ENCODE results near the gene TRIP6. TPM values are rescaled to one million over a fixed set of nuclear protein-coding genes. Genes with fewer than 3 reads are reported as not detected.

Gene TRIP6
- total RNA-seq, 1 experiment from 2014 or later = 3.2 TPM

DNA sequence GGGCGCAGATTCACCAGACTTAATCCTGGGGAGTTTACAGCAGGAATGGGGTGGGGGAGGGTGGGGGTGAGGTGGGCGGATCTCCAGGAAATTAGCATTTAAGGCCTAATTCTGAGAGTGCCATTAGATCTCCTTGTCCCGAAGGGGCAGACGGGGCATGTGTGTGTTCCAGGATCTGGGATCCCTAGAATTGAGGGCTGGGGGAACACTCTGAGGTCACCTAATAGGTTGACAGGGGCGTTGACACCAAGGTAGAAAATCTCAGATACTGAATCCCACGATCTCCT is 30.4 kb upstream of the TRIP6 start:
- ATAC-seq (no peak), DNase-seq (ENCODE audit: low read depth, low spot score) (no peak)
- intact Hi-C loops (cut with micrococcal nuclease; ENCODE audit: unreplicated experiment) = no loop called here
- no peaks in the 10 kb centered on the region for H3K27me3 ChIP-seq (ENCODE audit: control insufficient read depth, insufficient read depth, low read length)
- ChIA-PET CTCF (no interaction called here), POLR2A (no interaction called here)
- H3K9me3 ChIP-seq (ENCODE audit: control insufficient read depth, insufficient read depth, low read depth, low read length) = no peaks in the 10 kb centered on the region
- H3K4me1 ChIP-seq (ENCODE audit: control insufficient read depth, insufficient read depth, low read length) = peaks cover 10% of the 10 kb centered on the region
- in situ Hi-C loops (cut with HindIII; ENCODE audit: low pct_unique_long_range_greater_than_20kb, low sequenced_read_pairs) = loop anchor here (25.0 kb wide), 1 partner anchor 124 kb away; the partner anchor contains the start of genes EPO and POP7
- H3K27ac ChIP-seq (ENCODE audit: low read length) = no peak overlapping the region
- no peak for TF ChIP-seq SIN3A (IDR thresholded peaks at IDR 0.05; ENCODE audit: borderline replicate concordance, insufficient read depth, low read depth, low read length)
- TF ChIP-seq, protein P1, sequence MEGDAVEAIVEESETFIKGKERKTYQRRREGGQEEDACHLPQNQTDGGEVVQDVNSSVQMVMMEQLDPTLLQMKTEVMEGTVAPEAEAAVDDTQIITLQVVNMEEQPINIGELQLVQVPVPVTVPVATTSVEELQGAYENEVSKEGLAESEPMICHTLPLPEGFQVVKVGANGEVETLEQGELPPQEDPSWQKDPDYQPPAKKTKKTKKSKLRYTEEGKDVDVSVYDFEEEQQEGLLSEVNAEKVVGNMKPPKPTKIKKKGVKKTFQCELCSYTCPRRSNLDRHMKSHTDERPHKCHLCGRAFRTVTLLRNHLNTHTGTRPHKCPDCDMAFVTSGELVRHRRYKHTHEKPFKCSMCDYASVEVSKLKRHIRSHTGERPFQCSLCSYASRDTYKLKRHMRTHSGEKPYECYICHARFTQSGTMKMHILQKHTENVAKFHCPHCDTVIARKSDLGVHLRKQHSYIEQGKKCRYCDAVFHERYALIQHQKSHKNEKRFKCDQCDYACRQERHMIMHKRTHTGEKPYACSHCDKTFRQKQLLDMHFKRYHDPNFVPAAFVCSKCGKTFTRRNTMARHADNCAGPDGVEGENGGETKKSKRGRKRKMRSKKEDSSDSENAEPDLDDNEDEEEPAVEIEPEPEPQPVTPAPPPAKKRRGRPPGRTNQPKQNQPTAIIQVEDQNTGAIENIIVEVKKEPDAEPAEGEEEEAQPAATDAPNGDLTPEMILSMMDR (IDR thresholded peaks at IDR 0.05) = no peak
- TF ChIP-seq TCF7L2 (IDR thresholded peaks at IDR 0.05; ENCODE audit: low read depth, low read length) = no peak
- TF ChIP-seq, protein P2, sequence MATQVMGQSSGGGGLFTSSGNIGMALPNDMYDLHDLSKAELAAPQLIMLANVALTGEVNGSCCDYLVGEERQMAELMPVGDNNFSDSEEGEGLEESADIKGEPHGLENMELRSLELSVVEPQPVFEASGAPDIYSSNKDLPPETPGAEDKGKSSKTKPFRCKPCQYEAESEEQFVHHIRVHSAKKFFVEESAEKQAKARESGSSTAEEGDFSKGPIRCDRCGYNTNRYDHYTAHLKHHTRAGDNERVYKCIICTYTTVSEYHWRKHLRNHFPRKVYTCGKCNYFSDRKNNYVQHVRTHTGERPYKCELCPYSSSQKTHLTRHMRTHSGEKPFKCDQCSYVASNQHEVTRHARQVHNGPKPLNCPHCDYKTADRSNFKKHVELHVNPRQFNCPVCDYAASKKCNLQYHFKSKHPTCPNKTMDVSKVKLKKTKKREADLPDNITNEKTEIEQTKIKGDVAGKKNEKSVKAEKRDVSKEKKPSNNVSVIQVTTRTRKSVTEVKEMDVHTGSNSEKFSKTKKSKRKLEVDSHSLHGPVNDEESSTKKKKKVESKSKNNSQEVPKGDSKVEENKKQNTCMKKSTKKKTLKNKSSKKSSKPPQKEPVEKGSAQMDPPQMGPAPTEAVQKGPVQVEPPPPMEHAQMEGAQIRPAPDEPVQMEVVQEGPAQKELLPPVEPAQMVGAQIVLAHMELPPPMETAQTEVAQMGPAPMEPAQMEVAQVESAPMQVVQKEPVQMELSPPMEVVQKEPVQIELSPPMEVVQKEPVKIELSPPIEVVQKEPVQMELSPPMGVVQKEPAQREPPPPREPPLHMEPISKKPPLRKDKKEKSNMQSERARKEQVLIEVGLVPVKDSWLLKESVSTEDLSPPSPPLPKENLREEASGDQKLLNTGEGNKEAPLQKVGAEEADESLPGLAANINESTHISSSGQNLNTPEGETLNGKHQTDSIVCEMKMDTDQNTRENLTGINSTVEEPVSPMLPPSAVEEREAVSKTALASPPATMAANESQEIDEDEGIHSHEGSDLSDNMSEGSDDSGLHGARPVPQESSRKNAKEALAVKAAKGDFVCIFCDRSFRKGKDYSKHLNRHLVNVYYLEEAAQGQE (IDR thresholded peaks at IDR 0.05; ENCODE audit: insufficient read depth in 1 of 2, low read depth in 2 of 2, low read length in 1 of 2) = no peak
- TF ChIP-seq POLR2AphosphoS5 (IDR thresholded peaks at IDR 0.05; ENCODE audit: low read depth, low read length) = no peak
- no peak overlapping the region for H3K4me3 ChIP-seq (ENCODE audit: low read depth in 2 of 2, low read length in 2 of 2)
- BruUV-seq (replicated peaks) = no TSS peak
- H3K36me3 ChIP-seq (ENCODE audit: control insufficient read depth, insufficient read depth, low read length) = no peaks in the 10 kb centered on the region

DNA sequence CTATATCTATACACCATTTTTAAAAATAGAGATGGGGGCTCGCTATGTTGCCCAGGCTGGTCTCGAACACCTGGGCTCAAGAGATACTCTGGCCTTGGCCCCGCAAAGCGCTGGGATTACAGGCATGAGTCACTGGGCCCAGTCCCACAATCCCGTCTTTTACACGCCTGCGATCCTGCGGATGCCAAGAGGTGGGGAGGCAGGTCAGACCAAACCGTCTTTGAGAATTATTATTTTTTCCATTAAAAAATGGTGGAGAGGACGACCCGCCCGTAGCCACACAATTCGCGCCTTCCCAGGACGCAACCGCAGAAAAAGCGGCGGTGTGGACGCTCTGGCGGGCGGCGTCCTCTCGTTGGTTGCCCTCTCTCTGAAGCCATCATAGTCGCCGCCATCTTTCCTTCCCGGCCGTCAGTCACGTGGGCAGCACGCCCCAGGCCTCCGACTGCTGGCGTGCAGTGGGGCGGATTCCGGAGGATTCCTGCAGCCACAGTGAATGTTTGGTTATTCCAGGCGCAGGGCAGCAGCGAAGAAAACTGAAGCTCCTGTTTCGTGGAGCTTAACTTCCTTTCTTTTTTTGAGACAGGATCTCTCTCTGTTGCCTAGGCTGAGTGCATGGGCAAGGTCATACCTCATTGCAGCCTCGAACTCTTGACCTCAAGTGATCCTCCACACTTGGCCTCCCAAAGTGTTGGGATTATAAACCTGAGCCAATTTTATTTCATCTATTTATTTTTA is 29.9 kb upstream of the TRIP6 start:
- no peak overlapping the region for H3K4me3 ChIP-seq (ENCODE audit: low read depth in 2 of 2, low read length in 2 of 2)
- no TSS peak for BruUV-seq (replicated peaks)
- H3K27ac ChIP-seq (ENCODE audit: low read length) = no peak overlapping the region
- no peak for DNase-seq (ENCODE audit: low read depth, low spot score)
- in situ Hi-C loops (cut with HindIII; ENCODE audit: low pct_unique_long_range_greater_than_20kb, low sequenced_read_pairs) (loop anchor here (25.0 kb wide), 1 partner anchor 125 kb away; the partner anchor contains the start of genes EPO and POP7), intact Hi-C loops (cut with micrococcal nuclease; ENCODE audit: unreplicated experiment) (no loop called here)
- ChIA-PET POLR2A (interaction anchor here (0.7 kb wide), 1 partner anchor 29 kb away, joined by 12 read pairs; no protein-coding TSS in a partner anchor), CTCF (no interaction called here)
- no peaks in the 10 kb centered on the region for H3K36me3 ChIP-seq (ENCODE audit: control insufficient read depth, insufficient read depth, low read length)
- ATAC-seq = no peak
- H3K9me3 ChIP-seq (ENCODE audit: control insufficient read depth, insufficient read depth, low read depth, low read length) = no peaks in the 10 kb centered on the region
- no peaks in the 10 kb centered on the region for H3K27me3 ChIP-seq (ENCODE audit: control insufficient read depth, insufficient read depth, low read length)
- TF ChIP-seq TCF7L2 (IDR thresholded peaks at IDR 0.05; ENCODE audit: low read depth, low read length) (no peak), SIN3A (IDR thresholded peaks at IDR 0.05; ENCODE audit: borderline replicate concordance, insufficient read depth, low read depth, low read length) (no peak), POLR2AphosphoS5 (IDR thresholded peaks at IDR 0.05; ENCODE audit: low read depth, low read length) (no peak)
- TF ChIP-seq, protein P1 (IDR thresholded peaks at IDR 0.05) = no peak
- TF ChIP-seq, protein P2 (IDR thresholded peaks at IDR 0.05; ENCODE audit: insufficient read depth in 1 of 2, low read depth in 2 of 2, low read length in 1 of 2) = no peak
- peaks cover 10% of the 10 kb centered on the region for H3K4me1 ChIP-seq (ENCODE audit: control insufficient read depth, insufficient read depth, low read length)

All from Panc1 (cell line).